ENCODE measurements around the gene EGFL6. TPM values are rescaled to one million over a fixed set of nuclear protein-coding genes. Genes with fewer than 3 reads are reported as not detected.

The EGFL6 gene
- total and polyA plus RNA-seq, 2 of the 4 experiments (the other 2 are of a cell fraction) = not detected

GRCh38 chrX:13651150-13651549 is 81.7 kb downstream of the EGFL6 start:
- no peak overlapping the region for H3K56ac ChIP-seq (ENCODE audit: extremely low read depth, insufficient read depth, low read length)
- H3K4me1 ChIP-seq (ENCODE audit: control insufficient read depth, insufficient read depth, low read length) = peaks cover 6% of the 10 kb centered on the region
- no peak overlapping the region for H2AFZ ChIP-seq (replicated peaks; ENCODE audit: low read length, poor library complexity)
- BruUV-seq (replicated peaks) = no TSS peak
- H4K5ac ChIP-seq (ENCODE audit: low read depth, low read length) = peak overlapping the region; percentile 51; the same call in 1 of the 2 replicates
- no peak overlapping the region for H2AK9ac ChIP-seq (replicated peaks; ENCODE audit: low read depth, low read length, poor library complexity)
- H4K20me1 ChIP-seq (ENCODE audit: insufficient read depth, low read length) = peaks cover 4% of the 10 kb centered on the region; the same call in 1 of the 2 replicates
- H3K14ac ChIP-seq (replicated peaks; ENCODE audit: low read depth, low read length) = no peak overlapping the region
- H2BK20ac ChIP-seq (ENCODE audit: low read depth, low read length) = peak overlapping the region; percentile 68; the same call in 1 of the 2 replicates
- dilution Hi-C loops (cut with HindIII; ENCODE audit: low sequenced_read_pairs, unreplicated experiment) = no loop called here
- no peak overlapping the region; the same call in 1 of the 2 replicates for H3K27ac ChIP-seq (ENCODE audit: insufficient read depth, low read length)
- H3K9ac ChIP-seq (ENCODE audit: low read depth, low read length) = no peak overlapping the region
- WGBS, 2 experiments (ENCODE audit: extremely low coverage in 2 of 2, insufficient read length in 1 of 2) = no CpG with 5 or more reads among the region's 3 CpGs
- no peak overlapping the region for H3K4me2 ChIP-seq (ENCODE audit: low read depth, low read length)
- peaks cover 4% of the 10 kb centered on the region; the same call in 1 of the 2 replicates for H3K9me1 ChIP-seq (ENCODE audit: insufficient read depth, low read length)
- peak overlapping the region; percentile 54; the same call in 1 of the 3 replicates for H2BK15ac ChIP-seq (ENCODE audit: low read depth, low read length)
- ChIA-PET POLR2A (ENCODE audit: unreplicated experiment) (no interaction called here), CTCF (interaction anchor here (1.5 kb wide), 1 partner anchor 144 kb away, joined by 5 read pairs; no protein-coding TSS in a partner anchor)
- intact Hi-C loops (cut with micrococcal nuclease) = loop anchor here (5.0 kb wide), 1 partner anchor 679 kb away; no protein-coding TSS in a partner anchor
- no peaks in the 10 kb centered on the region; the same call in 1 of the 2 replicates for H3K27me3 ChIP-seq (ENCODE audit: control insufficient read depth, insufficient read depth, low read length)
- ATAC-seq (ENCODE audit: low read depth) (no peak), DNase-seq (peak; percentile 66)
- H3K18ac ChIP-seq (ENCODE audit: low read depth, low read length) = peak overlapping the region; percentile 47; the same call in 1 of the 2 replicates
- peak overlapping the region; percentile 56 for H3K4ac ChIP-seq (ENCODE audit: low read depth, low read length)
- TF ChIP-seq POLR2A (IDR thresholded peaks at IDR 0.05; ENCODE audit: low read depth, low read length) = no peak
- TF ChIP-seq BHLHE40 (IDR thresholded peaks at IDR 0.05; ENCODE audit: low read depth, low read length) = no peak
- TF ChIP-seq ELK1 (IDR thresholded peaks at IDR 0.05; ENCODE audit: borderline replicate concordance, low read depth, low read length) = no peak
- no peak for TF ChIP-seq MAZ (IDR thresholded peaks at IDR 0.05; ENCODE audit: borderline replicate concordance, low read depth, low read length)
- TF ChIP-seq RCOR1 (IDR thresholded peaks at IDR 0.05; ENCODE audit: insufficient replicate concordance, low read length) = no peak
- TF ChIP-seq FOS (IDR thresholded peaks at IDR 0.05; ENCODE audit: low read depth, low read length) = no peak
- no peak for TF ChIP-seq CTCF (conservative IDR thresholded peaks at IDR 0.05; ENCODE audit: low read depth, low read length)
- no peak for TF ChIP-seq CEBPB (IDR thresholded peaks at IDR 0.05; ENCODE audit: low read depth, low read length)
- H4K91ac ChIP-seq (ENCODE audit: insufficient read depth, low read depth, low read length) = no peak overlapping the region
- no peaks in the 10 kb centered on the region for H3K36me3 ChIP-seq (ENCODE audit: control insufficient read depth, insufficient read depth, low read length)
- no peaks in the 10 kb centered on the region; a peak in 1 of 4 replicates for H3K79me1 ChIP-seq (ENCODE audit: low read depth in 1 of 2, low read length in 2 of 2)
- H3K4me3 ChIP-seq (ENCODE audit: insufficient read depth, low read depth, low read length) = no peak overlapping the region
- peak overlapping the region; percentile 78 for H2BK5ac ChIP-seq (ENCODE audit: low read depth, low read length, poor library complexity, severe bottlenecking)
- H2AK5ac ChIP-seq (ENCODE audit: low read depth, low read length) = no peak overlapping the region
- no peaks in the 10 kb centered on the region for H3K9me3 ChIP-seq (ENCODE audit: control insufficient read depth, insufficient read depth, low read length)
- no peak overlapping the region for H3K23ac ChIP-seq (ENCODE audit: low read depth, low read length)
- peak overlapping the region; percentile 62; the same call in 1 of the 2 replicates for H2BK120ac ChIP-seq (ENCODE audit: low read depth, low read length)
- H4K8ac ChIP-seq (ENCODE audit: low read depth in 2 of 2, low read length in 2 of 2) = no peak overlapping the region
- in situ Hi-C loops (cut with MboI; ENCODE audit: low sequenced_read_pairs) = loop anchor here (5.0 to 10.0 kb wide), 2 partner anchors 376 to 696 kb away; partner anchors contain the start of gene GEMIN8

All from IMR-90 (cell line).